Right kidney (tissue), 1 donor: Measurements from ENCODE around the gene CLN6.
"Not testable (repeated sequence)": the region's sequence is repeated elsewhere in the genome, so short reads cannot be mapped to it uniquely, and the experiment has no call there.

Experiments
- DNase-seq: peaks from one replicate; pipeline ENCODE4 v3.0.0-alpha.2; 2016

Gene CLN6

DNA sequence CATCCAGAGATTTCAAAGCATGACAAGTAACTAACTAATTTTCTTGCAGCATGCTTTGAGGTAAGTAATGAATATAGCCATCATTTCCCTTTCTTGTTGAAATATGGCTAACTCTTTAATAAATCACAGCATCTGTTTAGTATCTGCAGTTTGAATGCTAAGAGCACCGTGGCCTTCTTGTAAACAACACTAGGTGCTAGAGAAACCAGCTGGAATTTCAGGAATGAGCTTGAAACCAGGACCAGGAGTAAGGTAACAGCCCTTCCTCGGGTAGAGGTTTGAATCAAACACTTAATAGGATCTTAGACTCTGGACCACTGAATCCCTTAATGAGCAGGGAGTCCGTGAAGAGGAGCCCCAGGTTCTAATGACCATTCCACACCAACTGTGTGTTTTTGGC lies 38.0 kb downstream of the CLN6 start:
- no peak for DNase-seq

DNA sequence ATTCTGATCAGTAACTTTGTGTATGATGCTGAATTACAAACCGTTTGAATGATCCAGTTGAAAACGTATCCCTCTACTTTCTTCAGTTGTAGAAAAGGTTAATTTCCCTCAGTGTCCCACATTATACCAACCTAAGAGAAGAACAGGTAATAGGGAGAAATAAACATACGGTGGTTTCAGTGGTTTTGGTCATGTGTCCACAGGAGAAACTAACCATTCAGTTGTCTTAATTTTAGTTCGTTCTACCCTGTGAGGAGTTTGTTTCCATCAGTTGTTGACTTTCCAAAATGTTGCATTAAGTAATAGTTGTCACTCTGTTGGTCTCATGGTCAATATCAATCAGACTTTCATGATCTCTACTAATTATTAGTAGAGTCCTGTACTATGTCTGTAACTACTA lies 39.5 kb downstream of the CLN6 start:
- DNase-seq: no peak

DNA sequence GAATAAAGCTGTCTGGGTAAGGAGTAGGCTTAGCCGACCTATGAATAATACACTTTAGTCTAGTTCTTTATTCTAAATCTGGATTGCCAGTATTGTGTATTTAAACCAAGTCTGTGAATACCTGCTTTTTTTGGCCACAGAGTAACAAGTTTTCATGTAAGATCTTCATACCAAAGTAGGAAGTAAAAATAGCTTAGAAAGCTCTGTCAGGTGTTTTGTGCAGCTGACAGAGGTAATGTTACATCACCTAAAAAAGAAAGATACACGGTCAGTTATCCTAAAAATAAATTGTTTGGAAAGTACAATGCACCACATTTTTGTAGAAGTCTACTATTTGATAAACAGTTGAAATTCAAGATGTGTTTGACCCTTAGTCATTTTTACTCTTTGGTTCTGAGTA lies 40.9 kb downstream of the CLN6 start:
- no peak for DNase-seq

DNA sequence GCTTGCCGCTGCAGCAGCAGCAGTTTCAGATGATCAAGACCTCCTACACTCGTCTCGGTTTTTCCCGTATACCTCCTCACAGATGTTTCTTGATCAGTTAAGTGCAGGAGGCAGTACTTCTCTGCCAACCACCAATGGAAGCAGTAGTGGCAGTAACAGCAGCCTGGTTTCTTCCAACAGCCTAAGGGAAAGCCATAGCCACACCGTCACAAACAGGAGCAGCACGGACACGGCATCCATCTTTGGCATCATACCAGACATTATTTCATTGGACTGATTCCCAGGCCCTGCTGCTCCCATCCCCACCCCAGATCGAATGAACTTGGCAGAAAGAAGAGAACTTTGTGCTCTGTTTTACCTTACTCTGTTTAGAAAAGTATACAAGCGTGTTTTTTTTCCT lies 42.0 kb downstream of the CLN6 start:
- no peak for DNase-seq

DNA sequence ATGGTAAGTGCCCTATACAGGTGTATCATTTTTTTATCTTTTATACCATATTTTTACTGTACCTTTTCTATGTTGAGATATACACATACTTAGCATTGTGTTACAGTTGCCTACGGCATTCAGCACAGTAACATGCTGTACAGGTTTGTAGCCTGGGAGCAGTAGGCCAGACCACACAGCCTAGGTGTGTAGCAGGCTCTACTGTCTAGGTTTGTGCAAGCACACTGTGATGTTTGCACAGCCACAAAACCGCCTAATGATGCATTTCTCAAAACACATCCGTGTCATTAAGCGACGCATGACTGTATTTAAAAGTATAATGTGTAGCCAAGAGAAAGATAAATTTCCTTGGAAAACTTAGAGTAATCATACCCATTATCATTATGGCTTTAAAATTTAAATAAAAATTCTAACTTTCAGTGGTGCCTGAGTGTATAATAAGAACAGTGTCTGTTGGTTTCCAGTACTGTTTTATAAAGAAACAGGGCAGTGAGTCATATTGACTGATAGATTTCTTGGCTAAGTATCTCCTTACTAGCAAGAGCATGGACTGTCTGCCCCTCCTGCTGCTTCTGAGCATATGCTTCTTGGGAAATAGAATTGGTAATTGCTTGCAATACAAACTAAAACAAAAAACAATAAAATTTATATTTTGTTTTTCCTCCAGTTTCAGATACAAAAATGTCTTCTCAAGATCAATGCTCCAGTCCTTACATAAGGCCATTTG lies 42.7 kb downstream of the CLN6 start:
- no peak for DNase-seq

DNA sequence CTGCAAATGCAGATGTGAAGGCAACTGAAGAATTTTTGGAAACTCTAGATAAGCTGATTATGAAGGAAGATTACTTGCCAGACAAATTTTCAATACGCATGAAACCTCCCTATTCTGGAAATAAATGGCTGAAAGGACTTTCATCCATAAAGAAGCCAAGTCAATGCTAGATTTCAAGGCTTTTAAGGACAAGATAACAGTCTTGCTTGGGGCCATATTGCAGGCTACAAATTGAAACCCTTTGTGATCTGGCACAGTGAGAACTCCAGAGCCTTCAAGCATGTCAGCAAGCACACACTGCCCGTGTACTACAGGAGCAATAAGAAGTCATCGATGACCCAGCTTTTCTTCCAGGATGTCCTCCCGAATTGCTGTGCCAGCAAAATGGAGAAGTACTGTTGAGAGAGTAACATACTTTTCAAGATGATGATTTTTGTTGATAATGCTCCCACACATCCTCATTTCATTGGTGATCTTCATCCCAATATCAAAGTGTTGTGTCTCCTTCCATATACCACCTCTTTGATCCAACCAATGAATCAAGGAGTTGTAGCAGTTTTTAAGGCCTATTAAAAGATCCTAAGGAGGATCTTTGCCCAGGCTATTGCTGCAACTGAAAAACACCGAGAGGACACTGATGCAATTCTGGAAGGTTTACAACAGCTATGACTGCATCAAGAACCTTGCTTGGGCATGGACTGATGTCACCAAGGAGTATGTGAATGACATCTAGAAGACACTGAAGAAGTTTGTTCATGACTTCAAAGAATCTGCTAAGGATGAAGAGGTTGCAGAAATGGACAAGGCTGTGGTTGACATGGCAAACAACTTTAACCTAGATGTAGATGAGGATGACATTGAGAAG lies 44.7 kb downstream of the CLN6 start:
- DNase-seq: no peak

DNA sequence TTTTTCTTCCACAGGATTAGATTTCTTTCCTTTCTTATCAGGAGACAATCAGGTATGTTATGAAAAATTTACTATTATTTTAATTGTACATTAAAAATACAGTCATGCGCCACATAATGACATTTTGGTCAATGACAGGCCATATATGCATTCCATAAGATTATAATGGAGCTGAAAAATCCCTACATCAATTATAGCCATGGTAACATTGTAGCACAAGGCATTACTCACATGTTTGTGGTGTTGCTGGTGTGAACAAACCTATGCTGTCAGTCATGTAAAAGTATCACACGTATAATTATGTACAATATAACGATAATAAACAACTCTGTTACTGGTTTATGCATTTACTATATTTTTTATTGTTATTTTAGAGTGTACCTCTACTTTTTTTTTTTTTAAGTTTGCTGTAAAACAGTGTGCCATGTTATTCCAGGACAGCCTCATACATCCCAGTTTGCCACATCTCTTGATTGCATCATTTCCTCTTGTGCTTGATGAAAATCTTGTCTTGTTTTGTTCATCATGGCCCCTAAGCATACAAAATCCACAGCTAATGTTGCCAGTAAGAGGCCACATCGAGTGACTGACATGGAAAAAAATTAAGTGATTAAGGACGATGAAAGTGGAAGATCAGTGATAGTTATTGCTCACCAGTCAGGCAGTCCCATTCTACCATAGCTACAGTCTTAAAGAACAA lies 45.8 kb downstream of the CLN6 start:
- no peak for DNase-seq

DNA sequence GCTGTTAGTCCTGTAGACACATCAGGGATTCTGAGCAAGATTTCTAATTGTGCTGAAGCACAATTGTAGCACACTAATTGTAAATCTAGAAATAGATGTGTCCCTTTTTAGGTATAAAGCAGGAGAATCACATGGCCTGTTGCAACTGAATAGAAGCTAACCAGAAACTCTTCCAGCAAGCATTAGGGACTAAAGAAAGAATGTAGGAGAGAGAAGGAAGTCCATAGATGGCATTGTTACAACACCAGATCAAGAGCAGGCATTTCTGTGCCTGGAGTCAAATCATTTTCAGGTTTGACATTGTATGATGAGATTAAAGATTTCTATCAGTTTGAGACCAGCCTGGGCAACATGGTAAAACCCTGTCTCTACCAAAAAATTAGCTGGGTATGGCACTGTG lies 51.8 kb downstream of the CLN6 start:
- no peak for DNase-seq

DNA sequence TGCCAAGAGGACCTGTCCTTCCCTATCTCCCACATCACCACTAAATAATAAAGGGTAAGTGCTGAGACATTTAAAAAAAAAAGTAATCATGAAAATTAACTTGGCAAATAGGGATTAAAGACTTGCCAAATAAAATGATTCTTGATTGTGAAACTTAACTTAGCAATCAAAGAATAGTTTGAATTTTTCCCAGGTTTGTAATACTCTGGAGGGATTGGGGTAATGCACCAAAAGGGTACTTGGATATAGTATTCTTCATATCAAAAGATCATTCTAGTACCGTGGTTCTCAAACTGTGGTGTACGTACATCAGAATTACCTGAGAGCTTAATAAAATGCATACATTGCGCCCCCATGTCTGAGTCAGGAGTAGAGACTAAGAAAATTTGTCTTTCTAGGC lies 52.9 kb downstream of the CLN6 start:
- DNase-seq: no peak

DNA sequence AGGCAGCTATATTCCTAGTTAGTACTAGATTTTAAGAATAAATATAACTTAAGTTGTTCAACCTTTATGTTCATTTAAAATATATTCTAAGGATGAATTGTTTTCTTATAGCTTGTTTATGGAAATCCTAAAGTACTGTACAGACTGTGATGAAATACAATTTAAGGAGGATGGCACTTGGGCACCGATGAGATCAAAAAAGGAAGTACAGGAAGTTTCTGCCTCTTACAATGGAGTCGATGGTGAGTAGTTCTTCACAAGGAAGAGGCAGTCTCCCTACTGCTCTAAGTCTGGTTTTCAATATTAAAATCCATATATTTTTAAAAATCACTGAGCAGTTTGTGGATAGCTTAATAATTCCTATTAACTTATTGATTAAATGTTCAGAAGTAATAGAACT lies 54.0 kb downstream of the CLN6 start:
- DNase-seq: no peak

DNA sequence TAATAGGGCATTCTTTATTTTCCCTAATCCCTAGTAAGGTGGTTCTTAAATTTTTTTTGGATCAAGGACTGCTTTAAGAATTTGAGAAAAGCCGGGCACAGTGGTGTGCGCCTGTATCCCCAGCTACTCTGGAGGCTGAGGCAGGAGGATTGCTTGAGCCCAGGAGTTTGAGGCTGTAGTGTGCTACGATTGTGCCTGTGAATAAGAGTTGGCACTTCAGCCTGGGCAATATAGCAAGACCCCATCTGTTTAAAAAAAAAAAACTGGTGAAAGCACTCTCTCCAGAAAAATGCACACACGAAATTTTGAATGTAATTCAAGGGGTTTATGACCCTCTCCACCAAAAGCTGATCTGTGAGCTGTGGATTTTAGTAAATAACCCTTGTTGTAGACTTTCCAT lies 56.4 kb downstream of the CLN6 start:
- no peak for DNase-seq

DNA sequence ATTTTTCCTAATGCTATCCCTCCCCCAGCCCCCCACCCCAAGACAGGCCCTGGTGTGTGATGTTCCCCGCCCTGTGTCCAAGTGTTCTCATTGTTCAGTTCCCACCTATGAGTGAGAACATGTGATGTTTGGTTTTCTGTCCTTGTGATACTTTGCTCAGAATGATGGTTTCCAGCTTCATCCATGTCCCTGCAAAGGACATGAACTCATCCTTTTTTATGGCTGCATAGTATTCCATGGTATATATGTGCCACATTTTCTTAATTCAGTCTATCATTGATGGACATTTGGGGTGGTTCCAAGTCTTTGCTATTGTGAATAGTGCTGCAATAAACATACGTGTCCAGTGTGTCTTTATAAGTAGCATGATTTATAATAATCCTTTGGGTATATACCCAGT lies 57.5 kb downstream of the CLN6 start:
- DNase-seq: not testable (repeated sequence)

DNA sequence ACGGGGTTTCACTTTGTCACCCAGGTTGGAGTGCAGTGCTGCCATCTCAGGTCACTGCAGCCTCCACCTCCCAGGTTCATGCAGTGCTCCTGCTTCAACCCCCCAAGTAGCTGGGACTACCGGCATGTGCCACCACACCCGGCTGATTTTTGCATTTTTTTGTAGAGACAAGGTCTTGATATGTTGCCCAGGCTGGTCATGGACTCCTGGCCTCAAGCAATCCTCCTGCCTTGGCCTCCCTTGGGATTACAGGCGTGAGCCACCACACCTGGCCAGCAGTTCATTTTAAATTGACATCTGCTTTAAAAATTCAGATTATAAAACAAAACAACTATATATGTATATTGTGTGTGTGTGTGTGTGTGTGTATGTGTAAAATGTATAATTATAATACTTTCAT lies 62.7 kb downstream of the CLN6 start:
- no peak for DNase-seq

DNA sequence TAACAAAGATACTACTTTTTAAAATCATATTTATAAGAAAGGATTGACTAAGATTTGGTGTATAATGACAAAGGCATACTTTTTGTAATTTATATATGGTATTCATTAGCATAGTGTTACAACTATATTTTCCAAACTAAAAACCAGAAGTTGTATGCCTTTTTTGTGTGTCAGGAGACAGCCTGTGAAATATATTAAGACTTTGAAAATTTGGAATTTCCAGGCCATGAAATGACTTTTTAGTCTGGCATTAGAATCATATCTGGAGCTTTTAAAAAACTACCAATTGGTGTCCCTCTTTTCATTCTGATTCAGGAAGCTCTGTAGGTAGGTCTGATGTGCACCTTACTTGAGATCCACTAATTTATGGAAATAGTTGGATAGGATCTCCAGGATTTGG lies 66.3 kb downstream of the CLN6 start:
- no peak for DNase-seq

DNA sequence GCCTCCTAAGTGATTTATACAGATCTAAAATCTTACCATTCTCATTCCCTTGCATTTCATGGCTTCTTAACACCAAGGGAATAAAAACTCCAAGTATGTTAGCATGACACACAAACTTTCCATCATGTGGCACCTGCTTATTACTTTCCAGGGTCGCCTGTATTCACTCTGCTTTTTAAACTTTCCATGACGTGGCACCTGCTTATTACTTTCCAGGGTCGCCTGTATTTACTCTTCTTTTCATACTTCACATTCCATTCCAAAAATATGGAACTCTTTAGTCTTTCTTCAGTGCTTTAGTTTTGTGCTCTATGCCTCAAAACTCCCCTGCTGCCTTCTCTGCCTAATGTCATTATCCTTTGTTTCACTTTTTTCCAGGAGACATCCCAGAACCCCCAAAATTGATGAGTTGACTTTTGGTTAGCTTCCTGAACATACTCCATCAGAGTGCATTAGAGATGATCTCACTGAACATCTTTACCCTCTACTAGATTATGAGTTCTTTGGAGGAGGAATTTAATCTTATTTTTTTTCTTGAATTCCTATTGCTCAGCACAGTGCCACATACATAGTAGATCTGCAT lies 71.4 kb downstream of the CLN6 start:
- DNase-seq: no peak

DNA sequence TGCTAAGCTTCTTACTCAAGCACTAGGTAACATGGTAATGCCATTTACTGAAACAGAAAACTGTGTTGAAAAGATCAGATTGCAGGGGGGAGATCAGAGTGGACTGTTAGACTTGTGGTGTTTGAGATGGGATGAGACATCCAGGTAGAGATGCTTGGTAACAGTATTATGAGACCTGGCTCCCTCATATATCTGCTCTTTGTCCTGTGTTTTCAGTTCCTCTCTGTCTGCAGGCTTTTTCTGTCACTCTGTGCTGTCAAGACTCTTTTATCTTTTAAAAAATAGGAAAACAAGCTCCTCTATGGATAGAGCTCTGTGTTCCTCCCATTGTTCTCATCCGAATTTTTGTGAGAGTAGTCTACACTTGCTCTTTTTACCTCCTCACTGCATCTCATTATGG lies 72.5 kb downstream of the CLN6 start:
- DNase-seq: no peak
